ENCODE data around the gene JAG2. TPM values are rescaled to one million over a fixed set of nuclear protein-coding genes. Genes with fewer than 3 reads are reported as not detected.

JAG2 gene
- total RNA-seq, 6 experiments from 2014 or later = 1.1 to 3.5 (median 1.2) TPM

- TF ChIP-seq, protein P1, sequence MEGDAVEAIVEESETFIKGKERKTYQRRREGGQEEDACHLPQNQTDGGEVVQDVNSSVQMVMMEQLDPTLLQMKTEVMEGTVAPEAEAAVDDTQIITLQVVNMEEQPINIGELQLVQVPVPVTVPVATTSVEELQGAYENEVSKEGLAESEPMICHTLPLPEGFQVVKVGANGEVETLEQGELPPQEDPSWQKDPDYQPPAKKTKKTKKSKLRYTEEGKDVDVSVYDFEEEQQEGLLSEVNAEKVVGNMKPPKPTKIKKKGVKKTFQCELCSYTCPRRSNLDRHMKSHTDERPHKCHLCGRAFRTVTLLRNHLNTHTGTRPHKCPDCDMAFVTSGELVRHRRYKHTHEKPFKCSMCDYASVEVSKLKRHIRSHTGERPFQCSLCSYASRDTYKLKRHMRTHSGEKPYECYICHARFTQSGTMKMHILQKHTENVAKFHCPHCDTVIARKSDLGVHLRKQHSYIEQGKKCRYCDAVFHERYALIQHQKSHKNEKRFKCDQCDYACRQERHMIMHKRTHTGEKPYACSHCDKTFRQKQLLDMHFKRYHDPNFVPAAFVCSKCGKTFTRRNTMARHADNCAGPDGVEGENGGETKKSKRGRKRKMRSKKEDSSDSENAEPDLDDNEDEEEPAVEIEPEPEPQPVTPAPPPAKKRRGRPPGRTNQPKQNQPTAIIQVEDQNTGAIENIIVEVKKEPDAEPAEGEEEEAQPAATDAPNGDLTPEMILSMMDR (IDR thresholded peaks at IDR 0.05) = no peak
- no peak for TF ChIP-seq POLR2A (IDR thresholded peaks at IDR 0.05)
- Histone ChIP-seq H3K27me3 (peaks cover 0 to 7% of the 10 kb centered on the region in 2 donors), H3K27ac (no peak overlapping the region), H3K36me3 (no peaks in the 10 kb centered on the region), H3K4me1 (peaks cover 0 to 15% (median 6%) of the 10 kb centered on the region in 4 donors), H3K9me3 (no peaks in the 10 kb centered on the region), H3K4me3 (no peak overlapping the region)
- 17% methylated on average over 1 of the region's 10 CpGs for WGBS (ENCODE audit: insufficient coverage, low coverage, low lambda C conversion rate, missing lambda C conversion rate)
- no peak for ATAC-seq
- no peak for DNase-seq
- intact Hi-C loops (cut with DNase I) = loop anchor here (5.0 to 10.0 kb wide), 2 partner anchors 85 to 152 kb away; no protein-coding TSS in a partner anchor
Observed at GRCh38 chr14:105200074-105200473, 31.5 kb upstream of the JAG2 start.

- H3K4me3 ChIP-seq = no peak overlapping the region
- H3K4me1 ChIP-seq = peaks cover 0 to 8% (median 3%) of the 10 kb centered on the region in 4 donors
- H3K36me3 ChIP-seq = no peaks in the 10 kb centered on the region
- H3K9me3 ChIP-seq = no peaks in the 10 kb centered on the region
- ATAC-seq (peak; percentile 34 to 55 (median 50)), DNase-seq (peak in 1 of 3 donors; percentile 62)
- TF ChIP-seq, protein P1 (IDR thresholded peaks at IDR 0.05) = no peak
- TF ChIP-seq POLR2A (IDR thresholded peaks at IDR 0.05) = no peak
- peaks cover 0 to 7% of the 10 kb centered on the region in 2 donors for H3K27me3 ChIP-seq
- intact Hi-C loops (cut with DNase I) = no loop called here
- WGBS (ENCODE audit: insufficient coverage, low coverage, low lambda C conversion rate, missing lambda C conversion rate) = 67% methylated on average over 1 of the region's 18 CpGs
- no peak overlapping the region for H3K27ac ChIP-seq
Observed at GRCh38 chr14:105199093-105199492, 30.5 kb upstream of the JAG2 start.

DNA sequence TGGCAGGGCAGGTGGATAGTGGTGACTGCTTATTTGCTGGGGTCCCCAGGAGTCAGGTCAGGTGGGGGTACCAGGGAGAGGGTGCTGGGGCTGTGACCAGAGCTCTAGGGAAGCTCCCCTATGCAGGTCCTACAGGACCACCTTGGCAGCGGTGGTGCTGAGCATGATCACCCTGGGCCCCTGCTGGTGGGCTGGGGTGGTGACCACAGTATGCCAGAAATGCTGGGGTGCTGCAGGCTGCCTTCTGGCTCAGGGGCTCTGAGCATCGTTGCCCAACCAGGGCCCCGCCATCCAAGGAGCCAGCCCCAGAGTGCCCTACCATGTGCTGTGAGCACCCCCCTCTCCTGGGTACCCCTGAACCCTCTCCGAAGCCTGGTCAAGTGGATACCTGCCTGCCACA lies 30.0 kb upstream of the JAG2 start:
- TF ChIP-seq, protein P1 (IDR thresholded peaks at IDR 0.05) = no peak
- no peak for TF ChIP-seq POLR2A (IDR thresholded peaks at IDR 0.05)
- no peak overlapping the region for H3K4me3 ChIP-seq
- no peaks in the 10 kb centered on the region for H3K9me3 ChIP-seq
- ATAC-seq (no peak), DNase-seq (no peak)
- no CpG with 5 or more reads among the region's 4 CpGs for WGBS (ENCODE audit: insufficient coverage, low coverage, low lambda C conversion rate, missing lambda C conversion rate)
- intact Hi-C loops (cut with DNase I) = no loop called here
- H3K36me3 ChIP-seq = no peaks in the 10 kb centered on the region
- no peak overlapping the region for H3K27ac ChIP-seq
- H3K4me1 ChIP-seq = peaks cover 0 to 5% (median under 1%) of the 10 kb centered on the region in 4 donors
- H3K27me3 ChIP-seq = peaks cover 0 to 7% of the 10 kb centered on the region in 2 donors

DNA sequence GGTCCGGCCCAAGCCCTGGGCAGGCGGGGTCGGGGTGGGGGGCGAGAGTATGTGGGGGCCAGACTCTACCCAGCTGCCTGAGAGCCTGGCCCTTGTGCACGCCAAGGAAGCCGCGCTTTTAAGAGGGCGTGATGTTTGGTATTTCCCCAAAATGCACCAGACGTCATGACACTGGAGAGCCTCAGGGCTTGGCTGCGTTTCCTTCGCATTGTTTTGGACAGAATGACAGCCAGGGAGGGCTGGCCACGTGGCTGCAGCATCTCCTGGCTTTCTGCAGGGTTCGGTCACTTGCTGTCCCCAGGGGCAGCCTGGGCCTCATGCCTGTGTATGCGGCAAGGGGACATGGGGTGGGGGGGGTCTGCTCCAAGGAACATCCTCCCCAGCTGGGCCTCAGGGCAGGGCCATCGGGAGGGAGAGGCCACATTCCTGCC lies 28.6 kb upstream of the JAG2 start:
- peaks cover 0 to 7% of the 10 kb centered on the region in 2 donors for H3K27me3 ChIP-seq

More for the DNA sequence above, 28.6 kb upstream of the JAG2 start:
- no peaks in the 10 kb centered on the region for H3K36me3 ChIP-seq
- DNase-seq (no peak), ATAC-seq (peak in 2 of 4 donors; percentile 7 to 15)
- 18% methylated on average over 8 of the region's 15 CpGs for WGBS (ENCODE audit: insufficient coverage, low coverage, low lambda C conversion rate, missing lambda C conversion rate)
- no peaks in the 10 kb centered on the region for H3K9me3 ChIP-seq
- H3K4me1 ChIP-seq = peaks cover 0 to 5% (median 0%) of the 10 kb centered on the region in 4 donors
- intact Hi-C loops (cut with DNase I) = no loop called here
- no peak overlapping the region for H3K4me3 ChIP-seq
- TF ChIP-seq, protein P1 (IDR thresholded peaks at IDR 0.05) = no peak
- no peak for TF ChIP-seq POLR2A (IDR thresholded peaks at IDR 0.05)
- no peak overlapping the region for H3K27ac ChIP-seq
